Immature natural killer cell (primary cell): Measurements from ENCODE around the gene TNIP2. TPM values are rescaled to one million over a fixed set of nuclear protein-coding genes. Genes with fewer than 3 reads are reported as not detected.
"Not testable (repeated sequence)": the region's sequence is repeated elsewhere in the genome, so short reads cannot be mapped to it uniquely, and the experiment has no call there.

Experiments
- DNase-seq, 3 donors: peaks; one replicate each; pipeline ENCODE4 v3.0.0; 2022; ENCODE audit warnings: mixed read lengths in 1 of 3
- H3K27ac Mint-ChIP-seq, 6 donors: one replicate each; pipeline ENCODE4 v1.8.0; 2020; ENCODE audit warnings: mixed read lengths in 6 of 6, mild to moderate bottlenecking in 5 of 6, inconsistent platforms in 4 of 6, moderate library complexity in 3 of 6
- H3K27me3 Mint-ChIP-seq, 3 donors: one replicate each; pipeline ENCODE4 v1.8.0; 2020 to 2021; ENCODE audit warnings: low read depth in 3 of 3, mild to moderate bottlenecking in 3 of 3, mixed read lengths in 3 of 3, moderate library complexity in 3 of 3, inconsistent platforms in 1 of 3
- H3K36me3 Mint-ChIP-seq, 3 donors: one replicate each; pipeline ENCODE4 v1.8.0; 2020; ENCODE audit warnings: mixed read lengths in 3 of 3, inconsistent platforms in 2 of 3, mild to moderate bottlenecking in 2 of 3
- H3K4me1 Mint-ChIP-seq, 2 donors: one replicate each; pipeline ENCODE4 v1.8.0; 2020; ENCODE audit warnings: inconsistent platforms in 2 of 2, mild to moderate bottlenecking in 2 of 2, mixed read lengths in 2 of 2, moderate library complexity in 1 of 2
- H3K4me3 Mint-ChIP-seq, 5 donors: one replicate each; pipeline ENCODE4 v1.8.0; 2020; ENCODE audit warnings: mild to moderate bottlenecking in 5 of 5, mixed read lengths in 5 of 5, inconsistent platforms in 3 of 5, moderate library complexity in 3 of 5
- H3K9me3 Mint-ChIP-seq, 6 donors: one replicate each; pipeline ENCODE4 v1.8.0; 2020; ENCODE audit warnings: mild to moderate bottlenecking in 6 of 6, mixed read lengths in 6 of 6, inconsistent platforms in 4 of 6, moderate library complexity in 3 of 6
- polyA plus RNA-seq, 3 donors: library from polyadenylated mRNA; unstranded; fragments of 300-500 nt; fragmentation: Illumina TruSeq; gene quantifications; one replicate each; pipeline ENCODE4 v1.2.3, GENCODE V29; 2021

The TNIP2 gene
- polyA plus RNA-seq, 3 donors from 2014 or later = 35.1 to 43.7 (median 40.2) TPM

DNA sequence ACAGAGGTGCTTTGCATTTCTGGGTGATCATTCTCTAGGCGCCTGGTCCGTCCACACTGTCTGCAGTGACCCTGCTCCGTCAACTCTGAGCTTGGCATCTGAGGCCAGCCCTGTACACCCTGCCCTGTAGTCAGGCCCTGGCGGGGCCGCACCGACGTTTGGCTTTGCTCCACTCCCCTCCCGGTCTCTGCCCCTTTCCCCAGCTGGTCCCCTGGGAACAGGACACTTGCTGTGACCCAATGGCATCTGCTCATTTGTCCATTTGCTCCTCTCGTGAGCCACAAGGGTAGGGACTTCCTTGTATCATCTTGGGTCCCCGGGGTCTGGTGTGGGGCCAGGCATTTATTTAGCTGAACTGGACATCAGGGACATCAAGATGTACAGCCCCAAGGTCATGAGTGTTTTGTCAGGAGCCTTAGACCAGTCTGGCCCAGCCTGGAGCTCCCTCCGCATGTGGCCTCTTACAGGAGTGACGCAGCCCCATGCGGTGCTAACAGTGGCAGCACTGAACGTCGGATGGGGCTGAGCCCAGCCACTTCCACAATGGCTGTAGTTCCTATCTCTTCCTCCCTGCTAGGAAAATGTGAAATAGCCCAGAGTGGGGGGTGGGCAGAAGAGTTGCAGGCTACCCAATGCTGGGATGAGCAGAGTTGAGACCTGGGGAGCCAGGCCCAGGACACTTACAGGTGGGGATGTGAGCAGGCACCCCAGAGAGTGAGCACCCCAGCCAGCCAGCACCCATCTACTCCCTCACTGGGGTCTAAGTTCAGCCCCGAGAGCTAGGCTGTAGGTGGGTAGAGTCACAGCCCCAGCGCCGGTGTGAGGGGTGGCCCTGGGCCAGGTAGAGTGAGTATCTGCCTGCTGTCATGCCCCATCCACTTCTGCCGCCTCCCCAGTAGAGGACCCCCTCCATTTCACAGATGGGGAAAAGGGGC lies 34.7 kb upstream of the TNIP2 start:
- H3K27ac Mint-ChIP-seq = peak overlapping the region in 1 of 6 donors; percentile 41
- DNase-seq = no peak
- no peaks in the 10 kb centered on the region for H3K36me3 Mint-ChIP-seq
- peaks cover 36 to 55% of the 10 kb centered on the region in 2 donors for H3K4me1 Mint-ChIP-seq
- peaks cover 0 to 6% (median 2%) of the 10 kb centered on the region in 3 donors for H3K27me3 Mint-ChIP-seq
- H3K4me3 Mint-ChIP-seq = peak overlapping the region in 2 of 5 donors; percentile 11 to 26
- no peaks in the 10 kb centered on the region for H3K9me3 Mint-ChIP-seq

DNA sequence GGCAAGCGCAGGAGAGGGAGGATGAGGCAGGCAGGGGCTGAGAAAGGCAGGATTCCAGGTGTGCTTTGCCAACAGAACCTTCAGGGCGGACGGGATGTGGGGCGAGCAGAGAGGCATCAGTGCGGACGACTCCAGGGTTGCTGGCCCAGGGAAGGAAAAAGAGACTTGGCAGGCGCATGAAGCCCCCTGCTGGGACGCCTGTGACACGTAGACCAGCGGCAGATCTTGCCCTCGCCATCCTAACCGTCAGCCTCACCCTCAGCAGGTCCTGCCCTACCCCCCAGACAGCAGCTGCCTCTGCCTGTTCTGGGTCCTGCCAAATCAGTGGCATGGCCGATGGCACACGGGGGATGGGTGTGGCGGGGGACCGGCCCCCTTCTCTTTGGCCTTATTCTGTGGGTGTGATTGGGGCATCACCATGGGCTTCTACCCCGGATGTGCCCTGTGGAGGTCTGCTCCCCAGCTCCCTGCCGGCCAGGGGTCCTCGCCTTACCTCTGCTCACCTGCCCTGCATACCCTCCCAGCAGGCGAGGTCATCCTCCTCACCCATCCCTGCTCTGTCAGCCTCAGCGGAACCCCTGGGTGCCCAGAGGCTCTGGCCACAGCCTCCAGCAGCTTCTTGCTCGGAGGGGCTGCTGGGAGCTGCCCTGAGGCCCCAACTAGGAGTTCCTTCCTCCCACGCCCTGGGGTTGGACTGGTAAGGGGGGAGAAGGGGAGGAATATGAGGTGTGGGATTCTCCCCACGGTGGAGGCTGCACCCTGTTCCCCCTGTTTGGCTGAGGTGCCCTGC lies 33.9 kb upstream of the TNIP2 start:
- Mint-ChIP-seq H3K4me1 (peaks cover 33 to 53% of the 10 kb centered on the region in 2 donors), H3K27me3 (peaks cover 0 to 6% (median 2%) of the 10 kb centered on the region in 3 donors), H3K9me3 (no peaks in the 10 kb centered on the region), H3K4me3 (peak overlapping the region in 1 of 5 donors; percentile 7), H3K27ac (peak overlapping the region in 2 of 6 donors; percentile 69 to 73), H3K36me3 (no peaks in the 10 kb centered on the region)
- DNase-seq = no peak

DNA sequence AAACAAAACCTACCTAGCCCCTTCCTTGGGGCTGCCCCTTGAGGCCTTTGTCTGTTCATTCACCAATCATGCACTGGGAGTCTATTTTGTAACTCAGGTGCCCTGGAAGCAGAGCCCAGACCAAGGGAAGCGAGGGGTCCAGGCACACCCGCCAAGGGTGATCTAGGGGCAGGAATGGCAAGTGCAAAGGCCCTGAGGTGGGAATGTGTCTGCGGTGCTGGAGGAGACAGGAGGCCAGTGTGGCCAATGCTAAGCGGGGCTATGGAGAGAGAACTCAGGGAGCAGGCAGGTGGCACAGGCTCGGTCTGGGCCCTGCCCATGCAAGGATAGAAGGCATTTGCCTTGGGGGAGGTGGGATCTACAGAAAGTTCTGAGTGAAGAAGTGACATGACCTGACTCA lies 33.2 kb upstream of the TNIP2 start:
- peak overlapping the region in 3 of 6 donors; percentile 56 to 73 (median 69) for H3K27ac Mint-ChIP-seq
- peak overlapping the region in 2 of 5 donors; percentile 7 to 42 for H3K4me3 Mint-ChIP-seq
- peaks cover 0 to 6% (median 2%) of the 10 kb centered on the region in 3 donors for H3K27me3 Mint-ChIP-seq
- no peak for DNase-seq
- no peaks in the 10 kb centered on the region for H3K36me3 Mint-ChIP-seq
- H3K9me3 Mint-ChIP-seq = no peaks in the 10 kb centered on the region
- peaks cover 28 to 47% of the 10 kb centered on the region in 2 donors for H3K4me1 Mint-ChIP-seq

DNA sequence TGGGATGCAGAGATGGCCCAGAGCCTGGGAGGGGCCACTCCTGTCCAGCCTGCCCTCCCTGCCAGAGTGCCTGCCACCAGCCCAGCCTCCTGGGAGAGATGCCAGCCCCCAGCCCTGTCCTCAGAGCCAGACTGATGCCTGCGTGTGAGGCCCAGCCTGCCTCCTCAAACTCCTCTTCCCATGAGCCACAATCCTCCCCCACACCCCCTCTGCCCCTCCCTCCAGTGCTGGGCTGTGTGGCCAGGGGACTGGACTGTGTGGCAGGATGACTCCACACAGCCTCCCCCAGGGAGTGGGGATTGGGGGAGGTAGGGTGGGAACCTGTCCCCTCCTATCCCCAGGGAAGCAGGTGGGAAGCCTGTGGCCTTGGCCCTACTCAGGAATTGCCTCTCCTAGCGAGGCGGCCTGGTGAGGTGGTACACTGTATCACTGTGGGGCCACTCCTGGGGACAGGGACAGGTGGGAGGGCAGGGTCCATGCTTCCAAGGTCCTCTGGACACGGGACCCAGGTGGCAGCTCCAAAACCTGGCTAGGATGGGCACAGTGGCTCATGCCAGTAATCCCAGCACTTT lies 32.5 kb upstream of the TNIP2 start:
- Mint-ChIP-seq H3K4me3 (no peak overlapping the region), H3K9me3 (peaks cover 0 to 4% (median 0%) of the 10 kb centered on the region in 6 donors), H3K27me3 (peaks cover 0 to 6% (median 3%) of the 10 kb centered on the region in 3 donors), H3K4me1 (peaks cover 21 to 39% of the 10 kb centered on the region in 2 donors), H3K36me3 (no peaks in the 10 kb centered on the region), H3K27ac (peak overlapping the region in 1 of 6 donors; percentile 73)
- DNase-seq = no peak

DNA sequence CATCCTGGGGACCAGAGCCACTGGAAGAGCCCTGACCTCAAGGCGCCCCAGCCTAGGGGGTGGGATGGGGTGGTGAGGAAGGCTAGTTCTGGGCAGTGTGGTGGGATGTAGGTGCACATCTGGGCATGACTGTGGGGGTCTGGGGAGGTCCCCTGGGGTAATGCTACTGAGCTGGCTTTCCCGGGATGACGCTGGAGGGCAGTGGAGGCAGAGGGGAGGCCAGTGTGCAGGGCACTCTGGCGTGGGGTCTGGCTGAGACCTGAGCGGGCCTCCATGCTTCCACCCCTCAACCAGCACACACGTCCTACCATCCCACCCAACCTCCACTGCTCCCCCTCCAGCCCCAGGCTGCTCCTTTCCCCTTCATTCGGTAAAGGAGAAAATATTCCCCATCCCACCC lies 32.0 kb upstream of the TNIP2 start:
- no peak for DNase-seq
- Mint-ChIP-seq H3K27ac (no peak overlapping the region), H3K4me3 (no peak overlapping the region), H3K9me3 (peaks cover 0 to 6% (median 0%) of the 10 kb centered on the region in 6 donors), H3K36me3 (no peaks in the 10 kb centered on the region), H3K27me3 (peaks cover 0 to 6% (median 3%) of the 10 kb centered on the region in 3 donors), H3K4me1 (peaks cover 17 to 37% of the 10 kb centered on the region in 2 donors)

DNA sequence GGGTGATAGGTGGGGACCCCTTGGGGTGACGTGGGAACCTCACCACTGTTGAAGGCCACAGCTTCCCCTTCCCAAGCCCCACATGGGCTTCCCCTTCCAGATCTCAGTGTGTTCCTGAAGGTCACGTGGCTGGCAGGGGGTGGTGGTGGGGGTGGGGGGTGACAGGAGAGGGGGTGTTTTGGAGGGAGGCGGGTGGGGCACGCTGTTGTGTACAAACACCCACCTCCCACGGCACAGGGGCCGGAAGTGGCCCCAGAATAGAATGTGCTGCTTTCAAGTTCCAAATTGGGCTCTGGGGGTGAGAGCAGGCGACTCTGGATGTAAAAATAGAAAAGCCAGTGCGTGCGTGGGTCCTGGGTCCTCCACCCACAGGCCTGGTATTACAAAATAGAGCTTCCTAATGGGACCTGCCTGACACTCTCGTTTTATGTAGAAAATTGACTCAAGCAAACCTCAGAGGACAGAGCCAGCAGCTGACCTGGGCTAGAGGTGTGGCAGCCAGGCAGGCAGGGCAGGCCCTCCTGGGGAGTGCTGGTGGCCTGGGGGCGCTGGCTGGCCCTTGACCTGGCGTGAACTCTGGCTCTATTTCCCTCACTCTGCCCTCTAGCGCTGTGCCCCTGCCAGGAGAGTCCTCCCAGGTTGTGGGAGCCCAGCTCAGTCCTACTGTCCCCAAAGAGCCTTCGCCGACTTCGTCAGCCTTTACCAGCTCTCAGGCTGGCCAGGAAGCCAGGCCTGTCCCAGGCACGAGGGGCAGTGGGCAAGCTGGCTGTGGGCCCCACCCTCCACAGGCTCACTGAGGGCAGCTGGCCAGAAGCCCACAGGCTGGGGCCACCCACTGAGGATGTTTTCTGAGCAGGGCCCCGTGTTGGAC lies 31.3 kb upstream of the TNIP2 start:
- H3K27ac Mint-ChIP-seq = peak overlapping the region; percentile 68 to 90 (median 82)
- DNase-seq = peak; percentile 59 to 64 (median 62)
- H3K9me3 Mint-ChIP-seq = peaks cover 0 to 6% (median 0%) of the 10 kb centered on the region in 6 donors
- H3K36me3 Mint-ChIP-seq = no peaks in the 10 kb centered on the region
- H3K4me3 Mint-ChIP-seq = peak overlapping the region in 4 of 5 donors; percentile 57 to 72 (median 68)
- peaks cover 17 to 37% of the 10 kb centered on the region in 2 donors for H3K4me1 Mint-ChIP-seq
- peaks cover 0 to 5% (median 3%) of the 10 kb centered on the region in 3 donors for H3K27me3 Mint-ChIP-seq

DNA sequence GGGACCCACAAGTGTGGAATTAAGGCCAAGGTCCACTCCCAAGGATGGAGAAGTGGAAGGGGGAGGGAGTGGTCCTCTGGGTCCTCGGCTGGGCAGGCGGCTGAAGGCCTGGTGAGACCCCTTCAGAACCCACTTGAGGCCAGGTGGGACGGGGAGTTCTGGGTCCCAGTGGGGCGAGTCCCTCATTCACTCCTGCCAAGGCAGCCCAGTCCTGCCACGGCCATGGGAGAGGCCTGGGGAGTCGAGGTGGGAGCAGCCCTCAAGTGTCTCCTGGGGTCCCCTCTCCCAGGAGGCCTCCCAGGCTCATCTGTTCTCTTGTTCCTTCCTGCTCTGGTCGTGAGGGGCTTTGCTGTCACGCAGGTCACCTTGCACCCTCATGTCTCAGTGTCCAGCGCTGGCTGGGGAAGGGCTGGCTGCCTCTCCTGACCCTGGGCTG lies 30.7 kb upstream of the TNIP2 start:
- Mint-ChIP-seq H3K27ac (peak overlapping the region; percentile 68 to 83 (median 76)), H3K36me3 (no peaks in the 10 kb centered on the region), H3K4me3 (no peak overlapping the region), H3K27me3 (peaks cover 0 to 5% (median 3%) of the 10 kb centered on the region in 3 donors), H3K4me1 (peaks cover 17 to 37% of the 10 kb centered on the region in 2 donors), H3K9me3 (peaks cover 0 to 6% (median 0%) of the 10 kb centered on the region in 6 donors)
- DNase-seq = no peak

DNA sequence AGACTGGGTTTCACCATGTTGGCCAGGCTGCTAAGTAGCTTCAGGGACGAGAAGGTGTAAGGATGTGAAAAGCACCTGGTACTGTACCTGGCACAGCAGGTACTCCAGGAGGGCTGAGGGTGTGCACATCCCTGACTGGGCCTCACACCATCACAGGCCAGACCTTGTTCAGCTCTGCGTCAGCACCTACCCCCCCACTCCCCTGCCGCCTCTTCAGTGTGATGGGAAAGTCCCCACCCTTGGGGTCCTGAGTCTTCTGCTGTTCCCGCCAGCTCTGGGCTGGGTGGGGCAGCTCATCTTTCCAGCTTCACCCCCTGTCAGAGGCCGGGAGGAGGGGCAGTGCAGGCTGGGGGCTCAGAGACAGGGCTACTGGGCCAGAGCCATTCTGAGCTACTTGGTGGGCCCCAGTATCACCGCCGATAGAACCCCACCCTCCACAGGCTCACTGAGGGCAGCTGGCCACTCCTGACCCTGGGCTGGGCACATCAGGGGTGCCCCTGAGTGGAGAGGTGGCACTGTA lies 30.1 kb upstream of the TNIP2 start:
- Mint-ChIP-seq H3K36me3 (no peaks in the 10 kb centered on the region), H3K27ac (peak overlapping the region in 5 of 6 donors; percentile 40 to 80 (median 57)), H3K27me3 (peaks cover 0 to 5% (median 3%) of the 10 kb centered on the region in 3 donors), H3K4me1 (peaks cover 17 to 37% of the 10 kb centered on the region in 2 donors), H3K4me3 (no peak overlapping the region), H3K9me3 (peaks cover 0 to 6% (median 0%) of the 10 kb centered on the region in 6 donors)
- no peak for DNase-seq

DNA sequence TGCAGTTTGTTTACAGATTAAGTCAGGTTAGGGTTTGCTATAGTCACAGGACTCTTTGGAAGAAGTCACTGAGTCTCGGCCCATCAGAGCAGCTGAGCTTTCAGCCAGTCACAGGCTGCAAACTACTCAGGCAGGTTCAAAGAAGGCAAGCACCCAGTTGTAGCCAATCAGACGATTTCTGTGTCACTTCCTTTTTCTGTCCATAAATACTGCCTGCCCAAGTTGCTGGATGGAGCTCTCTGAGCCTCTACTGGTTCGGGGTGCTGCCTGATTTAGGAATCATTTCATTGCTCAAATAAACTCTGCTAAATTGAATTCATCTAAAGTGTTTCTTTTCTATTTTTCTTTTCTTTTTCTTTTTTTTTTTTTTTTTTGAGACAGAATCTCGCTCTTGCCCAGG lies 29.5 kb upstream of the TNIP2 start:
- Mint-ChIP-seq H3K4me3 (no peak overlapping the region), H3K4me1 (peaks cover 17 to 35% of the 10 kb centered on the region in 2 donors), H3K36me3 (no peaks in the 10 kb centered on the region), H3K9me3 (peaks cover 0 to 6% (median 0%) of the 10 kb centered on the region in 6 donors), H3K27me3 (peaks cover 0 to 3% (median 2%) of the 10 kb centered on the region in 3 donors), H3K27ac (peak overlapping the region in 2 of 6 donors; percentile 2 to 53)
- no peak for DNase-seq

DNA sequence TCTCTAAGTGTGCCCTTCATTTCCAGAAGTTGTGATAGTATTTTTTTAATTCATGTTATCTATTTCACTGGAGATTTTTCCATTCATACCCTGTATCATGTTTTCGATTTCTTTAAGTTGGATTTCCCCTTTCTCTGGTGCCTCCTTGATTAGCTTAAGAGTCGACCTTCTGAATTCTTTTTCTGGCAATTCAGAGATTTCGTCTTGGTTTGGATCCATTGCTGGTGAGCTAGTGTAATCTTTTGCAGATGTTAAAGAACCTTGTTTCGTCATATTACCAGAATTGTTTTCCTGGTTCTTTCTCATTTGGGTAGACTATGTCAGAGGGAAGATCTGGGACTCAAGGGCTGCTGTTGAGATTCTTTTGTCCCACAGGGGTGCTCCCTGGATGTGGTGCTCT lies 27.7 kb upstream of the TNIP2 start:
- Mint-ChIP-seq H3K4me1 (peaks cover 12 to 27% of the 10 kb centered on the region in 2 donors), H3K27ac (peak overlapping the region in 1 of 6 donors; percentile 51), H3K4me3 (no peak overlapping the region), H3K36me3 (no peaks in the 10 kb centered on the region), H3K9me3 (peaks cover 0 to 6% (median 0%) of the 10 kb centered on the region in 6 donors), H3K27me3 (peaks cover 0 to 2% (median 1%) of the 10 kb centered on the region in 3 donors)
- no peak for DNase-seq

DNA sequence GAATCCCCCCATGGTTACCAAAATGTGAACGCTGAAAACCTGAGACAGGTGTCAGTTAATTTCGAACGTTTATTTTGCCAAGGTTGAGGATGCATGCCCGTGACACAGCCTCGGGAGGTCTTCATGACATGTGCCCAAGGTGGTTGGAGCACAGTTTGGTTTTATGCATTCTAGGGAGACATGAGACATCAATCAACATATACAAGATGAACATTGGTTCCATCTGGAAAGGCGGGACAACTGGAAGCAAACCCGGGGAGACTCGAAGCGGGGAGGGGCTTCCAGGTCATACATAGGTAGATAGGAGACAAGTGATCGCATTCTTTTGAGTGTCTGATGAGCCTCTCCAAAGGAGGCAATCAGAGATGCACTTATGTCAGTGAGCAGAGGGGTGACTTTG lies 25.8 kb upstream of the TNIP2 start:
- H3K9me3 Mint-ChIP-seq = peaks cover 0 to 6% (median 0%) of the 10 kb centered on the region in 6 donors
- no peak for DNase-seq
- no peak overlapping the region for H3K27ac Mint-ChIP-seq
- H3K4me3 Mint-ChIP-seq = no peak overlapping the region
- H3K27me3 Mint-ChIP-seq = peaks cover 0 to 2% (median 1%) of the 10 kb centered on the region in 3 donors
- H3K36me3 Mint-ChIP-seq = no peaks in the 10 kb centered on the region
- peaks cover 1 to 10% of the 10 kb centered on the region in 2 donors for H3K4me1 Mint-ChIP-seq

DNA sequence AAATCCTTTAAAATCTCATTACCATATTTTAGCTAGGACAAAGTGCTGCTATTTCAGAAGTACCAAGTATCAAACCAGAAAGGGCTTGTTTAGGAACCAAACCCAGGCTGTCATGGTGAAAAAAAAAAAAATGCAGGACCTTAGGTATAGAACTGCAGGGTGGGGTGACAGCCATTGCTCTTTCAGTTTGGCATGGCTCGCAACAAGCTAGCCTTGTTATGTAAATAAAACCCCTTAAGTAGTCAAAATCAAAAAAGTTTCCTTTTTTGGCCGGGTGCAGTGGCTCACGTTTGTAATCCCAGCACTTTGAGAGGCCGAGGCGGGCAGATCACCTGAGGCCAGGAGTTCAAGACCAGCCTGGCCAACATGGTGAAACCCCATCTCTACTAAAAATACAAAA lies 24.5 kb upstream of the TNIP2 start:
- DNase-seq, H3K27me3 Mint-ChIP-seq, H3K27ac Mint-ChIP-seq: not testable (repeated sequence)

More for the DNA sequence above, 24.5 kb upstream of the TNIP2 start:
- not testable (repeated sequence) for H3K36me3 Mint-ChIP-seq, H3K9me3 Mint-ChIP-seq, H3K4me3 Mint-ChIP-seq, H3K4me1 Mint-ChIP-seq
